T-helper 22 cell (primary cell): ENCODE results near the gene TM6SF1.
"Not testable (repeated sequence)": the region's sequence is repeated elsewhere in the genome, so short reads cannot be mapped to it uniquely, and the experiment has no call there.

Experiments
- DNase-seq: peaks from one replicate; pipeline ENCODE4 v3.0.0-alpha.2; 2020; ENCODE audit warnings: low read depth

Gene TM6SF1

GRCh38 chr15:83106994-83107840, at the start of gene TM6SF1:
TM6SF1 (plus strand) TSS chr15:83107645; CDS start chr15:83107681, 36 bp downstream.
- no peak for DNase-seq

- DNase-seq: no peak
Observed at GRCh38 chr15:83057696-83058376, 49.6 kb upstream of the TM6SF1 start.

GRCh38 chr15:83061680-83062079, 45.8 kb upstream of the TM6SF1 start:
- no peak for DNase-seq

GRCh38 chr15:83062768-83063180, 44.7 kb upstream of the TM6SF1 start:
- DNase-seq: no peak

GRCh38 chr15:83063551-83063950, 43.9 kb upstream of the TM6SF1 start:
- no peak for DNase-seq

GRCh38 chr15:83064859-83065258, 42.6 kb upstream of the TM6SF1 start:
- DNase-seq: no peak

GRCh38 chr15:83065431-83065830, 42.0 kb upstream of the TM6SF1 start:
- DNase-seq: no peak

GRCh38 chr15:83066034-83066733, 41.3 kb upstream of the TM6SF1 start:
- no peak for DNase-seq

GRCh38 chr15:83066734-83067637, 40.5 kb upstream of the TM6SF1 start, which contains the start of gene BTBD1:
BTBD1 (minus strand) TSS chr15:83067252; CDS start chr15:83067151, 101 bp downstream.
- DNase-seq: peak; percentile 65

GRCh38 chr15:83067638-83067962, 39.8 kb upstream of the TM6SF1 start:
- DNase-seq: no peak

- DNase-seq: no peak
Observed at GRCh38 chr15:83068054-83068453, 39.4 kb upstream of the TM6SF1 start.

- DNase-seq: peak; percentile 21
Observed at GRCh38 chr15:83069211-83069642, 38.2 kb upstream of the TM6SF1 start.

GRCh38 chr15:83077491-83078230, 29.8 kb upstream of the TM6SF1 start:
- DNase-seq: no peak

- no peak for DNase-seq
Observed at GRCh38 chr15:83078712-83079111, 28.7 kb upstream of the TM6SF1 start.

- DNase-seq: no peak
Observed at GRCh38 chr15:83081256-83082014, 26.0 kb upstream of the TM6SF1 start.

- DNase-seq: no peak
Observed at GRCh38 chr15:83082730-83083386, 24.6 kb upstream of the TM6SF1 start.

- not testable (repeated sequence) for DNase-seq
Observed at GRCh38 chr15:83085461-83085860, 22.0 kb upstream of the TM6SF1 start.

GRCh38 chr15:83085864-83086552, 21.4 kb upstream of the TM6SF1 start:
- DNase-seq: not testable (repeated sequence)

- no peak for DNase-seq
Observed at GRCh38 chr15:83087576-83087975, 19.9 kb upstream of the TM6SF1 start.
